Gastroesophageal sphincter (tissue), 4 donors: ENCODE data around the gene DNAJC24. TPM values are rescaled to one million over a fixed set of nuclear protein-coding genes. Genes with fewer than 3 reads are reported as not detected.

Experiments
- ATAC-seq: fragments of 150-250 bp; one replicate; pipeline ENCODE4 v1.9.1; 2016; ENCODE audit warnings: mild to moderate bottlenecking, moderate library complexity
- H3K27ac ChIP-seq, 4 donors: fragments of 200-600 bp; sonication (generic) in 3 of 4; 1 replicate in 3 of 4; 2 replicates in 1 of 4; pipeline ENCODE4 v1.5.1; 2016 to 2019
- H3K27me3 ChIP-seq: fragments of 200-600 bp; sonication (generic); one replicate; pipeline ENCODE4 v1.5.1; 2019
- H3K36me3 ChIP-seq, 2 donors: fragments of 200-600 bp; sonication (generic); one replicate each; pipeline ENCODE4 v1.5.1; 2019; ENCODE audit warnings: control low read depth in 1 of 2
- H3K4me1 ChIP-seq, 3 donors: fragments of 200-600 bp; sonication (generic); 1 replicate in 2 of 3; 2 replicates in 1 of 3; pipeline ENCODE4 v1.5.1; 2016 to 2019; ENCODE audit warnings: control low read depth in 2 of 3
- H3K4me3 ChIP-seq, 2 donors: fragments of 200-600 bp; sonication (generic); one replicate each; pipeline ENCODE4 v1.5.1; 2019; ENCODE audit warnings: mild to moderate bottlenecking in 1 of 2, moderate library complexity in 1 of 2
- H3K9me3 ChIP-seq, 3 donors: fragments of 200-600 bp; sonication (generic); one replicate each; pipeline ENCODE4 v1.5.1; 2017 to 2019; ENCODE audit warnings: control low read depth in 2 of 3
- EP300 ChIP-seq: sonication (generic); formaldehyde crosslinking; IDR thresholded peaks from one replicate; pipeline ENCODE4 v1.6.1; 2017; ENCODE audit warnings: antibody characterized with exemption, mild to moderate bottlenecking
- POLR2A ChIP-seq, 2 donors: fragments of 450-650 bp; IDR thresholded peaks; one replicate each; pipeline ENCODE4 v1.6.1; 2017; ENCODE audit warnings: antibody characterized with exemption in 2 of 2, mild to moderate bottlenecking in 2 of 2, moderate library complexity in 1 of 2
- POLR2AphosphoS5 ChIP-seq: sonication (generic); formaldehyde crosslinking; IDR thresholded peaks from one replicate; pipeline ENCODE4 v1.6.1; 2017; ENCODE audit warnings: antibody characterized with exemption
- WGBS, 2 donors: methylation state at CpG; one replicate each; pipeline ENCODE4 v1.1.5; 2018; ENCODE audit warnings: low coverage in 1 of 2; 5-methylcytosine and 5-hydroxymethylcytosine counted together
- total RNA-seq, 4 donors: library from RNA; depleted of rRNA; stranded (reverse); fragments of >200 nt; gene quantifications; one replicate each; pipeline ENCODE4 v1.1.0, GENCODE V29; 2016
- TF ChIP-seq, protein P1 (sequence below), 4 experiments: fragments of 200-600 bp in 2 of 4; fragments of 450-650 bp in 2 of 4; sonication (generic) in 1 of 4; IDR thresholded peaks; one replicate each; pipeline ENCODE4 v1.5.1; 2017 to 2019; ENCODE audit warnings: antibody characterized with exemption in 4 of 4, mild to moderate bottlenecking in 2 of 4, moderate library complexity in 2 of 4

The DNAJC24 gene
- total RNA-seq, 4 donors from 2014 or later: 17.1 to 25.2 (median 18.6) TPM

DNA sequence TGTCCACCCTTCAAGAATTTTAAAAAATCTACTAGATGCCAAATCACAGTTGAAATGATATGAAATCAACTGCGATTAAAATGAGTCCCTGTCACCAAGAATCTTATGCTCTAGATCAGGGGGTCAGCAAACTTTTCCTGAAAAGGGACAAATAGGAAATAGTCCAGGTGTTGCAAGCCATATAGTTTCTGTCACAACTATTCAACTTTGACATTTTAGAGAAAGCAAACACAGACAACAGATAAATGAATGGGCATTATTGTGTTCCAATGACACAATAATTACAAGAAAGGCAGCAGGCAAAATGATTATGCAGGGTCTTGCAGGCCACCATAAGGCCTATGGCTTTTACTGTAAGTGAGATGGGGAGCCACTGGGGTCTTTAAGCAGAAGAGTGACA, 81.2 kb downstream of the DNAJC24 start:
- WGBS, 2 donors: 100% methylated on average over 1 of the region's 1 CpG
- no peaks in the 10 kb centered on the region for H3K27me3 ChIP-seq
- TF ChIP-seq POLR2AphosphoS5: no peak
- H3K36me3 ChIP-seq: peaks cover 0 to 18% of the 10 kb centered on the region in 2 donors
- no peak overlapping the region for H3K27ac ChIP-seq
- no peak overlapping the region for H3K4me3 ChIP-seq
- ATAC-seq: no peak
- no peaks in the 10 kb centered on the region for H3K4me1 ChIP-seq
- H3K9me3 ChIP-seq: no peaks in the 10 kb centered on the region

DNA sequence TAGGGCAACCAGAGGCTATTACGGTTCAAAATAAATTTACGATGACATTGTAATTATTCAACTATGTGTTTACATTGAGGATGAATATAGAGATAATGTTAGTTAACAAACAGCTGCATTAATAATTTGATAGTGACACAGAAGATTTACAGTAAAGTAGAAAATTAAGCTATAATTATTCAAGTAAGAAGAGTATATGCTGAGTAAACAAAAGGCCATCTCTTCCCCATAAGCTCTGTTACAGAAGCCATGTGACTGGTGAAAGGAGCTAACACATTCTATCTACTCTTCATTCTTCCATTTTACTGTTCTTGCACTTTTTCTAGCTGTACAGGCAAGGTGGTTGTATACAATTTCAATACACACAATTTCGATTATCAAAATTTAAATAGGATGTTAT, 85.5 kb downstream of the DNAJC24 start:
- H3K27me3 ChIP-seq: no peaks in the 10 kb centered on the region
- no peak overlapping the region for H3K27ac ChIP-seq
- H3K4me1 ChIP-seq: no peaks in the 10 kb centered on the region
- no peak for ATAC-seq
- no peak overlapping the region for H3K4me3 ChIP-seq
- 82 to 85% methylated on average over 3 of the region's 3 CpGs for WGBS, 2 donors
- H3K36me3 ChIP-seq: peaks cover 0 to 12% of the 10 kb centered on the region in 2 donors
- no peaks in the 10 kb centered on the region for H3K9me3 ChIP-seq
- TF ChIP-seq, protein P1, sequence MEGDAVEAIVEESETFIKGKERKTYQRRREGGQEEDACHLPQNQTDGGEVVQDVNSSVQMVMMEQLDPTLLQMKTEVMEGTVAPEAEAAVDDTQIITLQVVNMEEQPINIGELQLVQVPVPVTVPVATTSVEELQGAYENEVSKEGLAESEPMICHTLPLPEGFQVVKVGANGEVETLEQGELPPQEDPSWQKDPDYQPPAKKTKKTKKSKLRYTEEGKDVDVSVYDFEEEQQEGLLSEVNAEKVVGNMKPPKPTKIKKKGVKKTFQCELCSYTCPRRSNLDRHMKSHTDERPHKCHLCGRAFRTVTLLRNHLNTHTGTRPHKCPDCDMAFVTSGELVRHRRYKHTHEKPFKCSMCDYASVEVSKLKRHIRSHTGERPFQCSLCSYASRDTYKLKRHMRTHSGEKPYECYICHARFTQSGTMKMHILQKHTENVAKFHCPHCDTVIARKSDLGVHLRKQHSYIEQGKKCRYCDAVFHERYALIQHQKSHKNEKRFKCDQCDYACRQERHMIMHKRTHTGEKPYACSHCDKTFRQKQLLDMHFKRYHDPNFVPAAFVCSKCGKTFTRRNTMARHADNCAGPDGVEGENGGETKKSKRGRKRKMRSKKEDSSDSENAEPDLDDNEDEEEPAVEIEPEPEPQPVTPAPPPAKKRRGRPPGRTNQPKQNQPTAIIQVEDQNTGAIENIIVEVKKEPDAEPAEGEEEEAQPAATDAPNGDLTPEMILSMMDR (IDR thresholded peaks at IDR 0.05): no peak
- TF ChIP-seq EP300: no peak
- TF ChIP-seq POLR2AphosphoS5: no peak
- TF ChIP-seq POLR2A (IDR thresholded peaks at IDR 0.05): no peak

DNA sequence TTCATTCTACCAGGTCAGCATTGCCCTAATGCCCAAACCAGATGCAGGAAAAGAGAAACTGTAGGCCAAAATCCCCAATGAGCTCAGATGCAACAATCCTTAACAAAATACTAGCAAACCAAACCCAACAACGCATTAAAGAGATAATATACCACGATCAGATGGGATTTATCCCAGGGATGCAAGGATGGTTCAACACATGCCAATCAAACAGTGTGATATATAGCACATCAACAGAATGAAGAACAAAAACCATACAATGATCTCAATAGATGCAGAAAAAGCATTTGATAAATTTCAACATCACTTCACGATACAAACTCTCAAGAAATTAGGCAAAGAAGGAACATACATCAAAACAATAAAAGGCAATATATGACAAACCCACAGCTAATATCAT, 94.8 kb downstream of the DNAJC24 start:
- H3K4me1 ChIP-seq: no peaks in the 10 kb centered on the region
- H3K4me3 ChIP-seq: no peak overlapping the region
- ATAC-seq: no peak
- no peak for TF ChIP-seq POLR2AphosphoS5
- TF ChIP-seq POLR2A (IDR thresholded peaks at IDR 0.05): no peak
- TF ChIP-seq, protein P1 (IDR thresholded peaks at IDR 0.05): no peak
- no peak for TF ChIP-seq EP300
- 97 to 100% methylated on average over 3 of the region's 3 CpGs for WGBS, 2 donors
- peaks cover 0 to 25% (median 0%) of the 10 kb centered on the region in 3 donors for H3K9me3 ChIP-seq
- peaks cover 0 to 9% of the 10 kb centered on the region in 2 donors for H3K36me3 ChIP-seq
- H3K27ac ChIP-seq: no peak overlapping the region
- H3K27me3 ChIP-seq: no peaks in the 10 kb centered on the region

DNA sequence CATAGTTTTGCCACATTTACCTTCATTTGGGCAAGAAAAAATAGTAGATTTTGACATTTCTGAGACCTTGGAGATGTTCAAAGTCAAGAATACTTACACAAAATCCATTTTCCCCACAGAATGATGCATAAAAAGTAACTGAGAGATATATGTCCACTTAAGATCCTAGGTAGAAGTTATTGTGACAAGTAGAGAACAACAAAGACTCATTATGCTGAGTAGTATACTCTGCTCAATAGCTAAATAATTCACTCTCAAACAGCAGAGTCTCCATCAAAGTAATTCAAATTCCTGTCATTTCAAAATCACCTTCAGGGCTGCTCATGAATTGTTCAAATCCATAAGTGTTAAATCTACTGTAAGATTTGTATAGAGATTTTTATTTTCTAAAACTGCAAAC, 104.4 kb downstream of the DNAJC24 start:
- H3K27ac ChIP-seq: no peak overlapping the region
- H3K36me3 ChIP-seq: peaks cover 0 to 5% of the 10 kb centered on the region in 2 donors
- no peak overlapping the region for H3K4me3 ChIP-seq
- TF ChIP-seq POLR2AphosphoS5 (no peak), POLR2A (IDR thresholded peaks at IDR 0.05) (no peak), EP300 (no peak)
- TF ChIP-seq, protein P1 (IDR thresholded peaks at IDR 0.05): no peak
- no peaks in the 10 kb centered on the region for H3K4me1 ChIP-seq
- no peak for ATAC-seq
- no peaks in the 10 kb centered on the region for H3K27me3 ChIP-seq
- H3K9me3 ChIP-seq: no peaks in the 10 kb centered on the region

DNA sequence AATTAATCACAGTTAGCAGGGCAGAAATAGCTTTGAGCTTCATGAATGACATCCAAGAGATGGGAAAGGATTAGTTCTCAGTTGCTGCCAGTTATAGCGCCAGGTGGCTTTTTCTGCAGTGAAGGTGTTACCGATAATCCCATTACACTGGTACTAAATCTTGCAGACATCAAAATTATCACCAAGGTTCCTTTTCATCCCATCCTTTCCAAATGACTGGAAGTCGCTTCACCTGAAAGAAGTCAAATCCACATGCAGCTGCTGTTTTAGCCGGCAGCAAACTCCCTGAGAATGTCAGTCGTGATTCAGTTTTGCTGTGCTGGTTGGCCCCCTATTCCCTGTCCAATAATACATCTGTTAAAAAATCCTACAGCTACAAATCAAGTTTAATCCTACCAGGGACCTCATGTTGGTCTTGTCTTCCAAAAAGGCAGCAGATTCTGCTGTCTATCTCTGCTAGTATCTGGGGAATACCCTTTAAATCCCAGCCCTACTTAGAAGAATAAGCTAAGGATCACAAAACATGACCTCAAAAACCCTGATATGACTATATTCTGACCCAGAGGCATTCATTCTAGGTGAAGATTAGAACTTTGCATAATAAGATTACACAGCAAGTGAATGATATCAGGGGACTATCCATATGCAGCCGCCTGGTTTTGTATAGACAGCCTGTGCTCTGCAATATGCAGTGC, 108.0 kb downstream of the DNAJC24 start:
- Histone ChIP-seq H3K27ac (no peak overlapping the region), H3K27me3 (no peaks in the 10 kb centered on the region), H3K4me3 (no peak overlapping the region), H3K36me3 (no peaks in the 10 kb centered on the region), H3K4me1 (no peaks in the 10 kb centered on the region), H3K9me3 (no peaks in the 10 kb centered on the region)
- ATAC-seq: no peak
- 81 to 82% methylated on average over 4 to 6 of the region's 6 CpGs for WGBS, 2 donors
- no peak for TF ChIP-seq POLR2AphosphoS5
- TF ChIP-seq EP300: no peak
- TF ChIP-seq, protein P1 (IDR thresholded peaks at IDR 0.05): no peak
- no peak for TF ChIP-seq POLR2A (IDR thresholded peaks at IDR 0.05)
